Umbilical cord (tissue), 2 donors: ENCODE data around the gene GALNT8. TPM values are rescaled to one million over a fixed set of nuclear protein-coding genes. Genes with fewer than 3 reads are reported as not detected.

Source experiments
- DNase-seq: peaks from one replicate; pipeline ENCODE4 v3.0.0-alpha.2; 2015; ENCODE audit warnings: low spot score
- total RNA-seq: library from RNA; depleted of rRNA; stranded (reverse); fragments of >200 nt; gene quantifications from one replicate; pipeline ENCODE4 v1.2.3, GENCODE V29; 2014; ENCODE audit warnings: low replicate concordance; ENCODE audit not compliant: insufficient read depth

Gene GALNT8
- total RNA-seq, 1 donor from 2014 or later = 6.0 TPM

- no peak for DNase-seq
These were observed 76.7 kb downstream of the GALNT8 start for GRCh38 chr12:4796694-4797482.

- DNase-seq = no peak
These were observed 80.4 kb downstream of the GALNT8 start for GRCh38 chr12:4800555-4800954.

GRCh38 chr12:4802841-4803240 lies 82.6 kb downstream of the GALNT8 start:
- no peak for DNase-seq

GRCh38 chr12:4806439-4807115 lies 86.4 kb downstream of the GALNT8 start:
- no peak for DNase-seq

GRCh38 chr12:4807116-4807783 lies 87.0 kb downstream of the GALNT8 start:
- no peak for DNase-seq

GRCh38 chr12:4807813-4808212 lies 87.6 kb downstream of the GALNT8 start:
- DNase-seq = no peak

- peak; percentile 29 for DNase-seq
These were observed 88.8 kb downstream of the GALNT8 start for GRCh38 chr12:4809013-4809448.

GRCh38 chr12:4809449-4810218 lies 89.4 kb downstream of the GALNT8 start:
- DNase-seq = peak; percentile 7

GRCh38 chr12:4810219-4810671 lies 90.0 kb downstream of the GALNT8 start:
- DNase-seq = no peak

GRCh38 chr12:4812624-4813327 lies 92.6 kb downstream of the GALNT8 start:
- no peak for DNase-seq

- peak; percentile 8 for DNase-seq
These were observed 93.5 kb downstream of the GALNT8 start for GRCh38 chr12:4813741-4814140.

GRCh38 chr12:4814485-4814884 lies 94.3 kb downstream of the GALNT8 start:
- no peak for DNase-seq

- no peak for DNase-seq
These were observed 96.7 kb downstream of the GALNT8 start for GRCh38 chr12:4816744-4817525.

- peak; percentile 5 for DNase-seq
These were observed 97.7 kb downstream of the GALNT8 start for GRCh38 chr12:4817880-4818279.

- DNase-seq = no peak
These were observed 99.5 kb downstream of the GALNT8 start for GRCh38 chr12:4819654-4820053.

GRCh38 chr12:4820971-4821370 lies 100.8 kb downstream of the GALNT8 start:
- no peak for DNase-seq
